D721Med (cell line): ENCODE results near the gene CECR2.

Source experiments
- DNase-seq: peaks from one replicate; pipeline ENCODE4 v3.0.0; 2011; ENCODE audit warnings: low spot score; ENCODE audit not compliant: insufficient read length
- FAIRE-seq: peaks from 2 replicates; lab custom pipeline; 2011; peaks lifted over from hg19 to GRCh38; lab: Jason Lieb, UNC
- CTCF ChIP-seq: IDR thresholded peaks from 2 replicates; pipeline ENCODE4 v1.5.1; 2012; ENCODE audit warnings: mild to moderate bottlenecking, control low read depth; ENCODE audit not compliant: insufficient read depth; ENCODE audit errors: missing control alignments

The CECR2 gene

GRCh38 chr22:17359501-17359900, 9.8 kb upstream of the CECR2 start:
- FAIRE-seq (no peak), DNase-seq (no peak)
- no peak for TF ChIP-seq CTCF

GRCh38 chr22:17366329-17366728, 2.9 kb upstream of the CECR2 start:
- FAIRE-seq: no peak
- no peak for TF ChIP-seq CTCF
- no peak for DNase-seq

GRCh38 chr22:17366830-17367229, 2.4 kb upstream of the CECR2 start:
- DNase-seq: no peak
- no peak for FAIRE-seq
- TF ChIP-seq CTCF: peak; percentile 70

- no peak for DNase-seq
- no peak for FAIRE-seq
- no peak for TF ChIP-seq CTCF
Observed at GRCh38 chr22:17368144-17368543, 1.1 kb upstream of the CECR2 start.

- DNase-seq: peak; percentile 51
- no peak for TF ChIP-seq CTCF
- no peak for FAIRE-seq
Observed at GRCh38 chr22:17368554-17369438, 464 bp upstream of the CECR2 start.

- no peak for TF ChIP-seq CTCF
- no peak for FAIRE-seq
- no peak for DNase-seq
Observed at GRCh38 chr22:17370026-17370765, 936 bp downstream of the CECR2 start.
